SU-DHL-6 (cell line): ENCODE measurements around the gene NOB1.

ENCODE experiments used
- EZH2phosphoT487 ChIP-seq: fragments of 200-600 bp; sonication (generic), shearing (Covaris generic); conservative IDR thresholded peaks from 2 replicates; pipeline ENCODE4 v1.6.1; 2018; ENCODE audit warnings: mild to moderate bottlenecking, antibody characterized with exemption, low read length, moderate library complexity, mixed read lengths
- TF ChIP-seq, protein P1 (sequence below): fragments of 200-600 bp; sonication (generic); IDR thresholded peaks from one replicate; pipeline ENCODE4 v1.5.1; 2017; ENCODE audit warnings: antibody characterized with exemption, mild to moderate bottlenecking, low read length, moderate library complexity; ENCODE audit not compliant: insufficient read depth, poor library complexity, severe bottlenecking

DNA sequence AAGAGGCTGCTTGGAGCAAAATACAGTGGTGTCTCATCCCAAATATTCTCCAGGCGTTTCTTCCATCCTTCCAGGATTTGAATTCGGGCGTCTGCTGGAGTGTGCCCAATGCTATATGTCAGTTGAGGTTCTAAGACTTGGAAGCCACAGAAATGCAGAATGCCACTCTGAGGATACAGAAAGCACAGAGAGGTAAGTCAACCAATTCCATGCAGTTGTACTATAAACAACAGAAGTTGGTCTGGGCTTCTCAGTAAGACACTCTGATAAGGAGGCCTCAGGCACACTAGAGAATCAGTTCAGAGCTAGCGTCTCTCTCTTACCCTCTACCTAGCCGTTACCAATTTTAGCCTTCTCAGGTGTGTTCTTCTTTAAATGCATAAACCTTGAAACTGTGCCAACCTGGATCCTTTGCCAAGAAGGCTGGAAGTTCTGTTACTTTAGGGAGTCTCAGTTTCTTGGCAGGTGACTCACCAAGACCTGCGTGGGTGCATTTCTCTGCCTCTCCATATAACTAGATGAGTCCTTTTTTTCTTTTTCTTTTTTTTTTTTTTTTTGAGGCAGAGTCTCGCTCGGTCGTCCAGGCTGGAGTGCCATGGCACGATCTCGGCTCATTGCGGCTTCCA is 43.5 kb downstream of the NOB1 start:
- TF ChIP-seq EZH2phosphoT487 = no peak
- TF ChIP-seq, protein P1, sequence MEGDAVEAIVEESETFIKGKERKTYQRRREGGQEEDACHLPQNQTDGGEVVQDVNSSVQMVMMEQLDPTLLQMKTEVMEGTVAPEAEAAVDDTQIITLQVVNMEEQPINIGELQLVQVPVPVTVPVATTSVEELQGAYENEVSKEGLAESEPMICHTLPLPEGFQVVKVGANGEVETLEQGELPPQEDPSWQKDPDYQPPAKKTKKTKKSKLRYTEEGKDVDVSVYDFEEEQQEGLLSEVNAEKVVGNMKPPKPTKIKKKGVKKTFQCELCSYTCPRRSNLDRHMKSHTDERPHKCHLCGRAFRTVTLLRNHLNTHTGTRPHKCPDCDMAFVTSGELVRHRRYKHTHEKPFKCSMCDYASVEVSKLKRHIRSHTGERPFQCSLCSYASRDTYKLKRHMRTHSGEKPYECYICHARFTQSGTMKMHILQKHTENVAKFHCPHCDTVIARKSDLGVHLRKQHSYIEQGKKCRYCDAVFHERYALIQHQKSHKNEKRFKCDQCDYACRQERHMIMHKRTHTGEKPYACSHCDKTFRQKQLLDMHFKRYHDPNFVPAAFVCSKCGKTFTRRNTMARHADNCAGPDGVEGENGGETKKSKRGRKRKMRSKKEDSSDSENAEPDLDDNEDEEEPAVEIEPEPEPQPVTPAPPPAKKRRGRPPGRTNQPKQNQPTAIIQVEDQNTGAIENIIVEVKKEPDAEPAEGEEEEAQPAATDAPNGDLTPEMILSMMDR = no peak
